ENCODE data around the gene WIZ. TPM values are rescaled to one million over a fixed set of nuclear protein-coding genes. Genes with fewer than 3 reads are reported as not detected.
A peak's percentile ranks its signal among the peaks of the same experiment; 100 is the strongest.

WIZ gene
- total and polyA plus RNA-seq, 10 of the 15 experiments (the other 5 are each of a cell fraction or from before 2014, with no cell fraction given): 0.10 to 26.7 (median 2.7) TPM

DNA sequence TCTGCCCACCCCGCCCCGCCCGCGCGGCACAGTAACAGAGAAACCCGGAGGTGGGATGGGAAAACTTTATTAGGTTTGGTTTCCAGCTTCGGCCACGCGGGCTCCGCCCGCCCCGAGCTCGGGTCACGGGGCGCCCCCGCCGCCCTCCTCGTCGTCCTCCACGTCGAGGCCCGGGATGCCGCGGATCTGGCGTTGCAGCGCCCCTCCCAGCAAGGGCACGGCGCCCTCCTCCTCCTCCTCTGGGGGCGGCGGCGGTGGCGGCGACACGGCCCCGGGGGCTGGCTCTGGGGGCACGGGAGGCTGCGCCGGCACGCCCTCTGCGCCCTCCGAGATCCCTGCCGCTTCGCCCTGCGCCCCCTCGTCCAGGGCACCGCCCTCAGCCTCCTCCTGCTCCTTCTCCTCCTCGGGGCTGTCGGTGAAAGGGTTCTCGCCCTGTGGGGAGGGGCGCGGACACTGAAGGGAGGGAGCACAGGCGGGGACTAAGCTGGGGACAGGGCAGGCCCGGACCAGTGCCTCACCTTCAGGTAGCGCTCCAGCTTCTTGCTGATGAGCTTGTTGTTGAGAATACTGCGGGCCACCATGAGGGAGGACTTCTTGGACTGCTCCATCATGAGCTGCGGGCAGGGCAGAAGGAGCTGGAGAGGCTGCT lies 69.6 kb downstream of the WIZ start (continued):
- no peak for TF ChIP-seq MTA3 (IDR thresholded peaks at IDR 0.05; ENCODE audit: borderline replicate concordance, low read length)
- TF ChIP-seq MEF2A (IDR thresholded peaks at IDR 0.05; ENCODE audit: insufficient read depth, low read depth, low read length): no peak
- TF ChIP-seq HDGF (IDR thresholded peaks at IDR 0.05): peak; percentile 86
- TF ChIP-seq, protein P1, sequence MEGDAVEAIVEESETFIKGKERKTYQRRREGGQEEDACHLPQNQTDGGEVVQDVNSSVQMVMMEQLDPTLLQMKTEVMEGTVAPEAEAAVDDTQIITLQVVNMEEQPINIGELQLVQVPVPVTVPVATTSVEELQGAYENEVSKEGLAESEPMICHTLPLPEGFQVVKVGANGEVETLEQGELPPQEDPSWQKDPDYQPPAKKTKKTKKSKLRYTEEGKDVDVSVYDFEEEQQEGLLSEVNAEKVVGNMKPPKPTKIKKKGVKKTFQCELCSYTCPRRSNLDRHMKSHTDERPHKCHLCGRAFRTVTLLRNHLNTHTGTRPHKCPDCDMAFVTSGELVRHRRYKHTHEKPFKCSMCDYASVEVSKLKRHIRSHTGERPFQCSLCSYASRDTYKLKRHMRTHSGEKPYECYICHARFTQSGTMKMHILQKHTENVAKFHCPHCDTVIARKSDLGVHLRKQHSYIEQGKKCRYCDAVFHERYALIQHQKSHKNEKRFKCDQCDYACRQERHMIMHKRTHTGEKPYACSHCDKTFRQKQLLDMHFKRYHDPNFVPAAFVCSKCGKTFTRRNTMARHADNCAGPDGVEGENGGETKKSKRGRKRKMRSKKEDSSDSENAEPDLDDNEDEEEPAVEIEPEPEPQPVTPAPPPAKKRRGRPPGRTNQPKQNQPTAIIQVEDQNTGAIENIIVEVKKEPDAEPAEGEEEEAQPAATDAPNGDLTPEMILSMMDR (IDR thresholded peaks at IDR 0.05 in 2 of 3, conservative IDR thresholded peaks at IDR 0.05 in 1 of 3; ENCODE audit: control insufficient read depth in 2 of 3, extremely low read depth in 1 of 3, insufficient read depth in 1 of 3, low read depth in 3 of 3, low read length in 3 of 3): no peak
- TF ChIP-seq PML (IDR thresholded peaks at IDR 0.05; ENCODE audit: low read length): no peak
- 0 out of 4 replicates have a peak, but pooled peaks of 1 of the 2 experiments have one; percentile 2 for TF ChIP-seq SRF (IDR thresholded peaks at IDR 0.05; ENCODE audit: low read depth in 2 of 2, low read length in 2 of 2)
- no peak; the same call in 1 of the 2 replicates for TF ChIP-seq SIN3A (IDR thresholded peaks at IDR 0.05; ENCODE audit: low read depth, low read length)
- TF ChIP-seq SIX5 (IDR thresholded peaks at IDR 0.05; ENCODE audit: low read depth, low read length, severe bottlenecking): no peak
- TF ChIP-seq, protein P2, sequence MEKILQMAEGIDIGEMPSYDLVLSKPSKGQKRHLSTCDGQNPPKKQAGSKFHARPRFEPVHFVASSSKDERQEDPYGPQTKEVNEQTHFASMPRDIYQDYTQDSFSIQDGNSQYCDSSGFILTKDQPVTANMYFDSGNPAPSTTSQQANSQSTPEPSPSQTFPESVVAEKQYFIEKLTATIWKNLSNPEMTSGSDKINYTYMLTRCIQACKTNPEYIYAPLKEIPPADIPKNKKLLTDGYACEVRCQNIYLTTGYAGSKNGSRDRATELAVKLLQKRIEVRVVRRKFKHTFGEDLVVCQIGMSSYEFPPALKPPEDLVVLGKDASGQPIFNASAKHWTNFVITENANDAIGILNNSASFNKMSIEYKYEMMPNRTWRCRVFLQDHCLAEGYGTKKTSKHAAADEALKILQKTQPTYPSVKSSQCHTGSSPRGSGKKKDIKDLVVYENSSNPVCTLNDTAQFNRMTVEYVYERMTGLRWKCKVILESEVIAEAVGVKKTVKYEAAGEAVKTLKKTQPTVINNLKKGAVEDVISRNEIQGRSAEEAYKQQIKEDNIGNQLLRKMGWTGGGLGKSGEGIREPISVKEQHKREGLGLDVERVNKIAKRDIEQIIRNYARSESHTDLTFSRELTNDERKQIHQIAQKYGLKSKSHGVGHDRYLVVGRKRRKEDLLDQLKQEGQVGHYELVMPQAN (conservative IDR thresholded peaks at IDR 0.05): peak; percentile 85
- TF ChIP-seq KLF5 (IDR thresholded peaks at IDR 0.05; ENCODE audit: partially characterized antibody): peak; percentile 42
- TF ChIP-seq CREM (IDR thresholded peaks at IDR 0.05; ENCODE audit: low read depth): no peak
- TF ChIP-seq SUZ12 (IDR thresholded peaks at IDR 0.05; ENCODE audit: unreplicated experiment): no peak
- TF ChIP-seq HCFC1 (IDR thresholded peaks at IDR 0.05; ENCODE audit: low read length): no peak
- TF ChIP-seq TCF12 (IDR thresholded peaks at IDR 0.05; ENCODE audit: low read depth, low read length): no peak
- TF ChIP-seq RB1 (IDR thresholded peaks at IDR 0.05; ENCODE audit: borderline replicate concordance): no peak
- no peak for TF ChIP-seq ASH2L (IDR thresholded peaks at IDR 0.05; ENCODE audit: borderline replicate concordance, low read depth)
- no peak for TF ChIP-seq RCOR1 (conservative IDR thresholded peaks at IDR 0.05; ENCODE audit: low read depth, low read length)
- no peak for TF ChIP-seq CHD2 (IDR thresholded peaks at IDR 0.05; ENCODE audit: borderline replicate concordance, low read depth, low read length)
- no peak for TF ChIP-seq SP1 (IDR thresholded peaks at IDR 0.05; ENCODE audit: low read depth, low read length)
- TF ChIP-seq LARP7 (IDR thresholded peaks at IDR 0.05): peak; percentile 90
- TF ChIP-seq ZZZ3 (IDR thresholded peaks at IDR 0.05; ENCODE audit: control insufficient read depth, insufficient read length, low read depth): no peak
- TF ChIP-seq KAT2A (conservative IDR thresholded peaks at IDR 0.05; ENCODE audit: control insufficient read depth, low read depth, low read length): no peak
- TF ChIP-seq, protein P3, sequence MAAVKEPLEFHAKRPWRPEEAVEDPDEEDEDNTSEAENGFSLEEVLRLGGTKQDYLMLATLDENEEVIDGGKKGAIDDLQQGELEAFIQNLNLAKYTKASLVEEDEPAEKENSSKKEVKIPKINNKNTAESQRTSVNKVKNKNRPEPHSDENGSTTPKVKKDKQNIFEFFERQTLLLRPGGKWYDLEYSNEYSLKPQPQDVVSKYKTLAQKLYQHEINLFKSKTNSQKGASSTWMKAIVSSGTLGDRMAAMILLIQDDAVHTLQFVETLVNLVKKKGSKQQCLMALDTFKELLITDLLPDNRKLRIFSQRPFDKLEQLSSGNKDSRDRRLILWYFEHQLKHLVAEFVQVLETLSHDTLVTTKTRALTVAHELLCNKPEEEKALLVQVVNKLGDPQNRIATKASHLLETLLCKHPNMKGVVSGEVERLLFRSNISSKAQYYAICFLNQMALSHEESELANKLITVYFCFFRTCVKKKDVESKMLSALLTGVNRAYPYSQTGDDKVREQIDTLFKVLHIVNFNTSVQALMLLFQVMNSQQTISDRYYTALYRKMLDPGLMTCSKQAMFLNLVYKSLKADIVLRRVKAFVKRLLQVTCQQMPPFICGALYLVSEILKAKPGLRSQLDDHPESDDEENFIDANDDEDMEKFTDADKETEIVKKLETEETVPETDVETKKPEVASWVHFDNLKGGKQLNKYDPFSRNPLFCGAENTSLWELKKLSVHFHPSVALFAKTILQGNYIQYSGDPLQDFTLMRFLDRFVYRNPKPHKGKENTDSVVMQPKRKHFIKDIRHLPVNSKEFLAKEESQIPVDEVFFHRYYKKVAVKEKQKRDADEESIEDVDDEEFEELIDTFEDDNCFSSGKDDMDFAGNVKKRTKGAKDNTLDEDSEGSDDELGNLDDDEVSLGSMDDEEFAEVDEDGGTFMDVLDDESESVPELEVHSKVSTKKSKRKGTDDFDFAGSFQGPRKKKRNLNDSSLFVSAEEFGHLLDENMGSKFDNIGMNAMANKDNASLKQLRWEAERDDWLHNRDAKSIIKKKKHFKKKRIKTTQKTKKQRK (IDR thresholded peaks at IDR 0.05; ENCODE audit: low read depth, low read length): no peak
- peak; percentile 76 for TF ChIP-seq GATAD2B (conservative IDR thresholded peaks at IDR 0.05; ENCODE audit: low read depth)
- no peak for TF ChIP-seq CHD1 (IDR thresholded peaks at IDR 0.05; ENCODE audit: low read depth, low read length)
